GM18505 (cell line): ENCODE results near the gene DCHS2.

Experiments used
- ATAC-seq: cut with Tn5 transposase; IDR thresholded peaks from one replicate; pipeline ENCODE4 v1.9.1; 2021; ENCODE audit not compliant: unreplicated experiment
- POLR2A ChIP-seq: IDR thresholded peaks from 4 replicates; pipeline ENCODE4 v1.6.1; 2011; ENCODE audit warnings: borderline replicate concordance; ENCODE audit not compliant: insufficient read depth, insufficient read length; ENCODE audit errors: extremely low read depth

The DCHS2 gene

DNA sequence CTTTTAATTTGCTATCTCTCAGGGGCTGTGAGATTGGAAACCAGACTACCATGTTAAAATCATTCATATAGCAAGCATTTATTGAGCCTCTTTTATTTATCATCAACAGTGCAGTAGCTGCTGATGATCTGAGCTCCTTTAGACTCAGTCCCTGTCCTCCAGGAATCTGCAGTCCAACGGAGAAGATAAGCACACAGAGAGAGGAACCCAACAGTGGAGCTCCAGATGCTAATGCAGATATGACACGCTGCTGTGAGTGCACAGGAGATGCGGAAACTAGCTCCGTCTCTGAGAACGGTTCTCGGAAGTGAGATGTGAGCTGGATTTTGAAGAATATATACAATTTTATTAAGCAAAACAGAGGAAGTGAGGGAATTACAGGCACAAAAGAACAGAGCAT lies 35.4 kb downstream of the DCHS2 start:
- ATAC-seq, result no peak
- TF ChIP-seq POLR2A, result no peak

DNA sequence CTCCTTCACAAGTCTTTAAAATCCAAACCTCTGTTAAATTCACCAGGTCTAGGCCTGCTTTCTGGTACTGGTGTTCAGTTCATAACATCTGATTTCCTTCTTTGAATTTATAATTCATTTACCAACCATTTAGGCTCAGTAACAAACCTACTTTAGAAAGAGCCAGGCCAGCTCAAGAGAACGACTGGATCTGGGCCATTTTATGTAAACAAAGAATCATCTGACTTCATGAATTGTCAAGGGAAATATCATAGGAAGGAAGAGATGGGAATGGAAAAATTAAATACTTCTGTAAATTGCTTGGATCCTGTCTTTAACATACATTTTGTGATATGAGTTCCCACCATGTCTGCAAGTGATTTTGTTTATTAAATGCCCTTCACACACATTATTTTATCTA lies 36.5 kb downstream of the DCHS2 start:
- no peak for ATAC-seq
- no peak for TF ChIP-seq POLR2A

DNA sequence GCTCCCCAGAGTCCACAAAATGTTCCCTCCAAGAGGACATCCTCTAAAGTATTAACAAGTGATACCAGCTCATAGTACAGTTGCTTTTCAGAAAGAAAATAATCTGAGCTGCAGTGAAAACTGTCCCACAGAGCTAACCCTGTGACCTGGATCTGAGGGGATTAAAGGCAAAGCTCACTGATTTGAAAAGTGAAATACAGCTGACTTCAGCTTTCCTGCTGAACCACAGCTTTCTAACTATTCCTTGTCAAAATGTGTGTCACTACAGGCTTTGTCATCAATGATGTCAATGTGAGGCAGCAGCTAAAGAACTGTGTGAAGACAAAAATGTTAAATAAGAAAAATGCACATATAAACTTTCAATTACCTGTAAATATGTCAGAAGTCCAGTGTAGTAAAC lies 36.9 kb downstream of the DCHS2 start:
- no peak for TF ChIP-seq POLR2A
- no peak for ATAC-seq

DNA sequence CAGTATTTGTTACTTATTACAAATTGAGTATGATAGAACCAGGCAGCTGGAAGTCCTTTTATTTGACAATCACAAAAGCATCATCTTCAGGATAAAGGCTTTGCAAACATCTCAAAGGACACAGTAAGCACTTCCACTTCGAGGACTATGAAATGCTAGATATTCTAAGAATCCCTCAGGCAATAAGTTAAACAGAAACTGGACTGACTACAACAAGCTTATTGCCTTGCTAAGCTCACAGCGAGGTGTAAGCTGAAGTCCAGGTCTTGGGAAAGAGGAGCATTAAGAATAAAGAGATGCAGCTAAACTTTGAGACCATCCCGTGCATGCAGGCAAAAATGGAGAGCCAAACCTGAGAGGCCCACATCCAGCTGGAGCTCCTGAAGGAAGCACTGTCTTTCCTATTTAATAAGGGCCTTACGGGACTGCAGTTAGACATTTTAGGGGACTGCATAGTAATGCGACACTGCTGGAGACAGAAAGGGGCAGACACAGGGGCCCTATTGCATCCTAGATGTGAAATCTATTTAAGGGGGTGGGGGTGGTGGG lies 38.7 kb downstream of the DCHS2 start:
- TF ChIP-seq POLR2A, result no peak
- no peak for ATAC-seq

DNA sequence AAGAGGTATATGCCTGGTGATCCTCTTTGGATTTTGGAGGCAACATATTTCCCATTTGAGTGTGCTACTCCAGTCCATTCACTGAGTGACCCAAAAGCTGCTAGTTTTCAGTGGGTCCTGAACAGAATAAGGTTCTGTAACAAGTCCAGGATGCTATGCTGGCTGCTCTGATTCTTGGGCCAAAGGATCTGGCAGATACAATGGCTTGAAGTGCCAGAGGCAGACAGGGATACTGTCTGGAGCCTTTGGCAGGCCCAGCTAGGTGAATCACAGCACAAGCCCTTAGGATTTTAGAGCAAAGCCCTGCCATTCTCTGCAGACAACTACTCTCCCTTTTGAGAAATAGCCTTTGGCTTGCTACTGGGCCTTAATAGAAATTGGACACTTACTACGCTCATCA lies 40.6 kb downstream of the DCHS2 start:
- no peak for ATAC-seq
- no peak for TF ChIP-seq POLR2A

DNA sequence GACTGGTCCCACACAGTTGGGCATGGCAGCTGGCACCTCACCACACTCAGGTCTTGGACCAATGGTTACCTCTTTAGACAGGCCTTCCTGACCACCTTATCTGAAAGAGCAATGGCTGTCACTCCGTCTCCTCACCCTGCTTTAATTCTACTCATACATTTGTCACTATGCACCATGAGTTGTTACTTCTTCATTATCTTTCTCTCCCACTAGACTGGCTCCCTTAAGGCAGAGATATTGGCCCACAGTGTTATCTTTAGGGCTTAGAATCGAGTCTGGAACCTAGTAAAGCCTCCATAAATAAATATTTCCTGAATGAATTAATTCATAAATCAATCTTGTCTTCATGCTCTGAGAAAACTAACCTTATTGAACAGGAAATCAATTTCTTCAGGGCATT lies 46.6 kb downstream of the DCHS2 start:
- ATAC-seq, result no peak
- TF ChIP-seq POLR2A, result no peak

DNA sequence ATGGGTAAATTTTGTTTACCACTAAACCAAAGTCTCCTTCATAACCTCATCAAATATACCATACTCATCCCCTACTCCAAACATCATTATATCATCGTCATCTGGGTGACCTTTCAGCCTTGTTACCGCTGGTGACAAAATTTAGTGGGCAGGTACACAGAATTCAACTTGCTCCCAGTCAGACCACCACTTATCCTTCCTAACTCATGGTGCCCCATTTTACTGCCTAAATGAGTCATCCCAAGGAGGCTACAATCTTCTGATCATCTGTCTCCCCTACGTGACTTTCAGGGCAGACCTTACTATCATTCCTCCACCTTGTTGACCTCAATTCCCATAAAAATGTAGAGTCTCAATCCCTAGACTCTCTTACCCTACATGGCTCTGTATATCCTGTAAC lies 49.6 kb downstream of the DCHS2 start:
- no peak for ATAC-seq
- TF ChIP-seq POLR2A, result no peak

DNA sequence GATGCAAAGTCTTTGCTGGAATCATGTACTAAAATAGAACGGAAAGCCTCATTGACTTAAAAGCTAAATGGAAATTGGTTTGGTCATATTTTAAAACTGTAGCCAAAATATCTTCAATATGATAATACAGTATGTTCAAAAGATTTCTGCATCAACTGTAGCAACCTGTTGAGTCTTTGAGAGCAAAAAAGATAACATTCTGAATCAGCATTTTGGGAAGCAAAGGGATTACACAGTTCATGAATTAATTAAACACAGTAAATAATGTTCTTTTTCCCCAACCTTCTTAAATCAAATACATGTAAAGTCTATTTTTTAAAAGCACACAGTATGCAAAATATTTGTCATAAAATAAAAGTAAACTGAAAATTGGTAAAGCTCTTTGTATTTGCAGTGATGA lies 50.5 kb downstream of the DCHS2 start:
- TF ChIP-seq POLR2A, result no peak
- no peak for ATAC-seq

DNA sequence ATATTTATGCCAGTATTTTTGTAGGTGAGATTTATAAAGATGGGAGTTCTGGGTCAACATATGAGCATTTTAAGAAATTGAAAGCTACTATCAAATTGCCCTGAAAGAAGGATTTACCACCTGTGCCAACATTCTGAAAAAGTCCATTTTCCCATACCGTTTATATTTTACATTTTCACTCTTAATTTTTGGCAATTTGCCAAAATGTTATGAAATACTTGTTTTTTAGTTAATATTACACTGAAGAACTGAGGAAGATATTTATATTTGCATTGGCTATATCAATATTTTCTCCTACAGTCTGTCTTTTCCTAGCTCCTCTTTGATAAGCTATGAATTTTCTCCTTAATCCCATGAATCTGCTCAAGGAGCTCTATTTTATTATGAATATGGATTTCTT lies 52.4 kb downstream of the DCHS2 start:
- no peak for TF ChIP-seq POLR2A
- no peak for ATAC-seq

DNA sequence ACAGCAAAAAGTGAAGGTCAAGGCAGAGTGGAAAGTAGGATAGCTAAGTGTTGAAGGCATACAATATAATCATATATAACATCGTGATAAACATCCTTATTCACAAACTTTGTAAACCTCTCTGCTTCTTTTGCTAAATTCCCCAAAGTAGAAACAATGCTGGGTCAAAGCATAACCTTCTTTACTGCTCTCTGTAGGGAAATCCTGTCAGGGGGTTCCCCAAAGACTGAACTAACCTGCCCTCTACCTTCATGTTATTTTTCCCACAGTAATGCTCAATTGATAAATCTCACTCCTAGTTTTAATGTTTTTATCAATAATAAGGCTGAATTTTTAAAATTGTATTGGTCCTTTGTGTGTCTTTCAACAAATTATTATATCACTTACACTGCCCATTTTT lies 55.7 kb downstream of the DCHS2 start:
- ATAC-seq, result no peak

DNA sequence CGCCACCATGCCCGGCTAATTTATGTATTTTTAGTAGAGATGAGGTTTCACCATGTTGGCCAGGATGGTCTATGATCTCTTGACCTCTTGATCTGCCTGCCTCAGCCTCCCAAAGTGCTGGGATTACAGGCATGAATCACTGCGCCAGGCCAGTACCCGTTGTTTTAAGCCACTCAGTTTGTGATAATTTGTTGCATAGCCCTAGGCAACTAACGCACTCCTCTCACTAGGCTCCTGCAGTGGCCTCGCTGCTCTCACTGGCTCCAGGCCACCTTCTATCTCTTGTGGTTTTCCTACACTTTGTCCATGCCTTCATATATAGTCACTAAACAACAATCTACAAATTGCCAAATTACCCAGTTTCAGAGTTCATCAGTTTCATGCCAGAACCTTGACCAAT lies 58.1 kb downstream of the DCHS2 start:
- no peak for ATAC-seq
- TF ChIP-seq POLR2A, result no peak

More for the DNA sequence above, 55.7 kb downstream of the DCHS2 start:
- no peak for TF ChIP-seq POLR2A

DNA sequence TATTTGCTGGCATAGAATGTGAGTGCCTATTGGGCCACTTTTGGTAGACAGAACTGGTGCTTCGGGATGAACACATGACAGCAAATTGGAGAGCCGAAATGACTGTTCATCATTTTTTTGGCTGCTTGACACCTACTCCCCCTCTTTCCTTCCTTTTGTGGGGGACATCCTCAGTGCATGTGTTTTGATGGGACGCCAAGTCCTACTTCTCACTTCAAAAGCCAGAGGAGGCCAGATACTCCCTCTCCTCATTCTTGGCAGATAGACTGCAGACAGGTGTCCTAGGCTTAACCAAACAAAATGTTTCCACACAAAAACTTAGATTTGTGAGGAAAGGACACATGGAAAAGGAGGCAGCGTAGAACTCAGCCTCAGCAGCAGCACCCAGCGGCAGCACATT lies 62.4 kb downstream of the DCHS2 start:
- no peak for ATAC-seq
- no peak for TF ChIP-seq POLR2A

DNA sequence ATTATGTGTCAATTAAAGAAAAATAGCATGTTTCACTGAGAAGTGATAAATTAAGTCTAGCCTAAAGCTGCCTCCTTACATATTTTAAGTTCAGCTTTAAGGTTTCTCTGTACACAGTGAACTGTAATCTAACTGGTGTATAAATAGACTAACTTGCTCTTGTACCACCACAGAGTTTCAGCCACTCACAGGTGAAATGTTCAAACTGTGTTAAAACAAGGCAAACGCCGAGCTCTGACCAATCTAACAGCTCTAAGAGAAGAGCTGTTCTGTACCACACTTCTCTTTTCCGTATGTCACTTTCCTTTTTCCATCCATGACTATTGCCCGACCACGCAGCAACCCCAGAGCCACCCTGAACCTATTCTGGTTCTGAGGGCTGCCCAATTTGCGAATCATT lies 64.5 kb downstream of the DCHS2 start:
- ATAC-seq, result no peak

DNA sequence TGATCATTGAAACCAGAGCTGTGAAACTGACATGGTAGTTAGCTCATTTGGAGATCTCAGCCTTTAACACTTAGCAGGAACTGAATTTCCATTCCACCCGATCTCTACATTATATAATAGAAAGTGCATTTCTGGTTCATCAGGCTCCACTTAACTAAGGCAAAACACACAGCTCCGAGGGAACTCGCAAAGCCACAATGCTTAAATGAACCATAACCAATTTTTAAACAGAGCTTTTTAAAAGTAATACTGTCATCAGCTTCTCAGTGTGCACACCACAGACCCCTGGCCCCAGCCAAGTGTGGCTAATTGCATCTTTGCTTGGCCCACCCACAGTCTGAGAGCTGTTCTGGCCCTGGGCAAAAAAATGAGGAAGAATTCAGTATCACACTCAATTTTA lies 66.1 kb downstream of the DCHS2 start:
- no peak for TF ChIP-seq POLR2A
- ATAC-seq, result no peak

More for the DNA sequence above, 64.5 kb downstream of the DCHS2 start:
- no peak for TF ChIP-seq POLR2A
